T-helper 22 cell (primary cell): Measurements from ENCODE around the gene MAGEL2.
"Not testable (repeated sequence)": the region's sequence is repeated elsewhere in the genome, so short reads cannot be mapped to it uniquely, and the experiment has no call there.

Experiments
- DNase-seq: peaks from one replicate; pipeline ENCODE4 v3.0.0-alpha.2; 2020; ENCODE audit warnings: low read depth

The MAGEL2 gene

GRCh38 chr15:23606226-23606625 lies 41.4 kb downstream of the MAGEL2 start:
- DNase-seq: no peak

GRCh38 chr15:23602124-23602523 lies 45.5 kb downstream of the MAGEL2 start:
- DNase-seq: no peak

DNA sequence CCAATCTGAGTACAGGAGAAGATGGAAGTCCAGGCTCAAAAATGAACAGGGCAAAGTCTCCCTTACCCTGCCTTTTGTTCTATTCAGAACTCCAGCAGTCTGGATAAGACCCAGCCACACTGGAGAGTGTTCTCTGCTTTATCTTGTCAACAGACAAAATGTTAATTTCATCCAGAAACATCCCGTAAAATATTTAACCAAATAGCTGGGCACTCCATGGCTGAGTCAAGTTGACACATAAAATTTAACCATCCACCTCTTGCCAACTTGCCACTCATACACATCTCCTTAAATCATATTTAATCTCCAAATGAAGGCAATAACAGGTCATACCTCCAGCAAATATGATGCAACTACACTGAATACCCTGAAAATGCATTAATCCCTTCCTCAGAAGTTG lies 48.6 kb downstream of the MAGEL2 start:
- no peak for DNase-seq

DNA sequence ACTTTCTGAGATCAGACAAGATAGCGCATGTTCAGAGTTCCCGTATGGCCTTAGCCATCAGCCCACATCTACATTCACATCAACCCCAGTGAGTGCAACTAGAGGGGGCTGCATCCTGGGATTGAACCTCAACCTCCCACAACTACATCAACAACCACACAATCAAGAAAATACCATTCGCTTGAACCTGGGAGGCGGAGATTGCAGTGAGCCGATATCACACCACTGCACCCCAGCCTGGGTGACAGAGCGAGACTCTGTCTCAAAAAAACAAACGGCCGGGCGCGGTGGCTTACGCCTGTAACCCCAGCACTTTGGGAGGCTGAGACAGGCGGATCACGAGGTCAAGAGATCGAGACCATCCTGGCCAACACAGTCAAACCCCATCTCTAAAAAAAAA lies 50.4 kb downstream of the MAGEL2 start:
- not testable (repeated sequence) for DNase-seq

DNA sequence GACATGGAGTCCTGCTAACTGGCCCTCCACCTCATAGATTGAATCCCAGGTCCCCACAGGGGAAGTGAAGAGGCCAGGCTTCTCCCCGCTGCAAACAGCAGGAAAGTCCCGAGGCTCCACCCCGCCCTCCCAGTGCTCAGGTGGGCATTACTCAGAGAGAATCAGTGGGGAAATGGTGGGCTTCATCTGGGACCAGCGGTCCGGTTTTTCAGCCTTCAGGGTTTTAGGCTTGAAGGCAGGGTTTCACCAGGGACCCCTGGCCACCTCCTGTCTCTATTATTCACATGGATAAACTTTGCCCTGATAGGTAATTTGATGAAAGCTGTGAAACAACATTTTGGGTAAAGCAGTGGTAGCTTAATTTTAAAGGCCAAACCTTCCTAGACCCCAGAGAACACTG lies 50.9 kb downstream of the MAGEL2 start:
- no peak for DNase-seq

DNA sequence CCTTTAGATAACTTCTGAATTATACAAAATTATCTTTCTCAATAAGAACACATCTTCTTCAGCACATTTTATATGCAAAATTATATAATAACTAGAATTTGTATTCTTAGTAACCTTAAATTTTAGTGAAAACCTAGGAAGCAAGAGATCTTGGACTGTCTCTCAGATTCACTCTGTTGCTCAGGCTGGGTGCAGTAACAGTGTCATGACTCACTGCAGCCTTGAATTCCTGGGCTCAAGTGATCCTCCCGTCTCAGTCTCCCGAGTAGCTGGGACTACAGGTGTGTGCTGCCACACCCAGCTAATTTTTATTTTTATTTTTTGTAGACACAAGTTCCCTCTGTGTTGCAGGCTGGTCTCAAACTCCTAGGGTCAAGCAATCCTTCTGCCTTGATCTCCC lies 52.3 kb downstream of the MAGEL2 start:
- no peak for DNase-seq

DNA sequence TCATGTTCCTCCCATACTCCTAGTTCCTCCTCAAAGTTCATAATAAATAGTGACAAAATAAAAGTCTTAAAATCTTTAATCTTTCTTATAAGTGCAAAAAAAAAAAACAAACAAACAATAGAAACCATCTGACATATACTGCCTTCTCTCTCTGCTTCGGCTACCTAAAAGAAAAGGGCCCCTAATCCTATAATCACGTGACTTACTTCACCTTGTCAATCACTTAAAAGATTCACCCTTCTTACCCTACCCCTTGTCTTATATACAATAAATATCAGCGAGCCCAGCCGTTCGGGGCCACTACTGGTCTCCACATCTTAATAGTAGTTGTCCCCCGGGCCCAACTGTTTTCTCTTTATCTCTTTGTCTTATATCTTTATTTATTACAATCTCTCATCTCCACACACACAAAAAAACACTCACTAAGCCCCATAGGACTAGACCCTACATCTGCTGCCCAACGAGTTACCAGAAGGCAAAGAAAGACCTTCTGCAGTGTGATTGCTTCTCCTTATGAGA lies 53.4 kb downstream of the MAGEL2 start:
- no peak for DNase-seq
